ENCODE measurements around the gene SEMA7A. TPM values are rescaled to one million over a fixed set of nuclear protein-coding genes. Genes with fewer than 3 reads are reported as not detected.

Gene SEMA7A
- total and polyA plus RNA-seq, 4 experiments from 2014 or later = 0.10 to 1.9 (median 1.2) TPM; not detected in 1

DNA sequence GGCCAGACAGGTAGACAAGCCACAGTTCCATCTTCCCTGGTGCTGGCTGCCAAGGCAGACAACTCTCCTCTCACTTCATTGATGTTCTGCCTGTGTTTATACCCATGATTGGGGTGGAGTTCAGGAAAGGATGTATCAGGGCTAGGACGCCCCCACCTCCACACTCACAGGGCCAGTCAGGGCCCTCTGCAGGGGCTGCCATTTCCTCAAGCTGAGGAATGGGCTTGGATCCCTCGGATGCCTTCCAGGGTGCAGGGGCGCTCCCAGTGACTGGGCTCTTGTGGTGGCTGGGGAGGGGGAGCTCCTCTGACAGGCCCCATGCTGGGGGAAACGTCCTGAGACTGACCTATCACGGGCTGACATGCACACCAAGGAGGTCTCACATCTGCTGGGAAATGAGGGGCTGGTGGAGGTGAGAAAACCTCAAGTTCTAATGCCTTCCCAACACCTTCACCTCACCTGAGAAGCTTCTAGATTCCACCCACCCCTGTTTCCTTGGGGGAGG, 31.4 kb downstream of the SEMA7A start:
- Histone ChIP-seq H3K4me3 (ENCODE audit: low read length in 2 of 2) (no peak overlapping the region), H3K4me1 (ENCODE audit: insufficient read depth, low read length) (peaks cover 47% of the 10 kb centered on the region), H3K36me3 (ENCODE audit: insufficient read depth, low read length) (no peaks in the 10 kb centered on the region), H3K9me3 (ENCODE audit: control insufficient read depth in 1 of 2, low read length in 2 of 2) (no peaks in the 10 kb centered on the region), H3K27me3 (ENCODE audit: insufficient read depth, low read length) (no peaks in the 10 kb centered on the region), H3K27ac (ENCODE audit: low read depth, low read length) (no peak overlapping the region)
- ChIA-PET CTCF (ENCODE audit: partially characterized antibody) (interaction anchor here (1.2 to 2.6 kb wide), 4 partner anchors 24 to 230 kb away, joined by 3 to 8 read pairs (median 6); no protein-coding TSS in a partner anchor), POLR2A (ENCODE audit: partially characterized antibody) (interaction anchor here (1.0 to 1.9 kb wide), 4 partner anchors 29 to 58 kb away, joined by 3 to 6 read pairs (median 4); partner anchors contain the start of gene SEMA7A)
- Mint-ChIP-seq H3K27ac (peak overlapping the region in 6 of 7 donors; percentile 5 to 50 (median 14)), H3K4me1 (peaks cover 23 to 41% (median 37%) of the 10 kb centered on the region in 4 donors), H3K36me3 (no peaks in the 10 kb centered on the region), H3K27me3 (no peaks in the 10 kb centered on the region), H3K9me3 (no peaks in the 10 kb centered on the region), H3K4me3 (peak overlapping the region in 6 of 8 donors; percentile 2 to 66 (median 50))
- intact Hi-C loops (cut with micrococcal nuclease) = no loop called here
- no peak for DNase-seq

DNA sequence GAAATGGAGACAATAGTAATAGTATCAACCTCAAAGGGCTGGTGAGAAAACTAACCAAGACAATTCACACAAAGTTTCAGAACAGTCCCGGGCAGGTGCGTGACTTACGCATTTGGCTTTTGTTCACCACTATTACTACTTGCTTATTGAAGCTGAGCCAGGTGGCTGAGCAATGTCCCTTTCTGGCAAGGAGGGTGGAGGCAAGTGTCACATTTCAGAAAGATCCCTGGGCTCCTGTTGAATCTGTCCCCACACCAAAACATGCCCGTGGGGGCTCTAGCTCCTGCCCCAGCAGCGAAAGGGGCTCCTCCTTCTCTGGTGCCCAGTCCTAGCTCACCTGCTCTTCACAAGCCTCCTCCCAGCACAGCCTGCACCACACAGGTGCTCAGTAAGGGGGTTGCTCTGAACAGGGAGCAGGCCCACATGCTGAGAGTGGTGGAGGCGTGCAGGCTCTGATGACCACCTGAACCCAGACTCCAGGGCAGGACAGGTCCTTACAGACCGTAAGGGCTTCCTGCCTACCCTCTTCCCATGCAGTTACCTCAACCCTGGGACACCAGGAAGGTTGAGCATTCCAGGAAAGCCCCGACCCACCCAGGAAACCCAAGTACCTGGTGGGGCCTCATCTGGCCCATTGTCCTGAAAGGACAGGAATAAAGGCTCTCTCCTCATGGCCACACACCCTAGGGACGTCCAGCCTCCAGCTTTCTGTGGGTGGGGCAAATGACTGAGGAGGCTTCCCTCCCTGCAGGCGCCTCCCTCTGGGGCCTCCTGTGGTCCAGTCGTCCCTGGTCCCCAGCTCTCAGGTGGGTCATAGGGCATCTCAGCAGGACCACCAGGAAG, 32.6 kb downstream of the SEMA7A start:
- H3K36me3 Mint-ChIP-seq = no peaks in the 10 kb centered on the region
- Histone ChIP-seq H3K4me1 (ENCODE audit: insufficient read depth, low read length) (peaks cover 47% of the 10 kb centered on the region), H3K36me3 (ENCODE audit: insufficient read depth, low read length) (no peaks in the 10 kb centered on the region), H3K27me3 (ENCODE audit: insufficient read depth, low read length) (no peaks in the 10 kb centered on the region), H3K4me3 (ENCODE audit: low read length in 2 of 2) (no peak overlapping the region), H3K27ac (ENCODE audit: low read depth, low read length) (no peak overlapping the region), H3K9me3 (ENCODE audit: control insufficient read depth in 1 of 2, low read length in 2 of 2) (no peaks in the 10 kb centered on the region)
- H3K4me1 Mint-ChIP-seq = peaks cover 23 to 41% (median 37%) of the 10 kb centered on the region in 4 donors
- H3K9me3 Mint-ChIP-seq = no peaks in the 10 kb centered on the region
- CTCF ChIA-PET (ENCODE audit: partially characterized antibody) = interaction anchor here (0.6 to 1.4 kb wide), 3 partner anchors 16 to 61 kb away, joined by 3 read pairs; no protein-coding TSS in a partner anchor
- POLR2A ChIA-PET (ENCODE audit: partially characterized antibody) = interaction anchor here (0.6 to 2.6 kb wide), 2 partner anchors 8 to 17 kb away, joined by 3 to 10 read pairs; no protein-coding TSS in a partner anchor
- intact Hi-C loops (cut with micrococcal nuclease) = no loop called here
- DNase-seq = no peak
- peak overlapping the region in 2 of 8 donors; percentile 17 to 20 for H3K4me3 Mint-ChIP-seq
- peak overlapping the region in 4 of 7 donors; percentile 9 to 76 (median 18) for H3K27ac Mint-ChIP-seq
- no peaks in the 10 kb centered on the region for H3K27me3 Mint-ChIP-seq

DNA sequence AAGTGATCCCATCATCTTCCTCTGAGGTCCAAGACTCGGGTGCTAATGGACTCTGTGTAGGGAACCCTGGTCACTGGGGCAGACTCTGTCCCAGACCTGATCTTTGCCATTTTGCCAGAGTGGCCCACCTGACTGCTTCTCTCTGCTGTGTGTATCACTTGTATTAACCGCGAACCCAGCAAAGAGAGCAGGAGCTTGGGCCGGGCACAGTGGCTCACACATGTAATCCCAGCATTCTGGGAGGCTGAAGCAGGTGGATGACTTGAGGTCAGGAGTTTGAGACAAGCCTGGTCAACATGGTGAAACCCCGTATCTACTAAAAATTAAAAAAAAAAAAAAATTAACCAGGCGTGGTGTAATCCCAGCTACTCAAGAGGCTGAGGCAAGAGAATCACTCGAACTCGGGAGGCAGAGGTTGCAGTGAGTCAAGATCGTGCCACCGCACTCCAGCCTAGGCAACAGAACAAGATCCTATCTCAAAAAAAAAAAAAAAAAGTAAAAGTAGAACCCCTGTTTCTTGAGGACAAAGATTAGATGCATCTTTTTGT, 33.4 kb downstream of the SEMA7A start:
- H3K27ac Mint-ChIP-seq = peak overlapping the region in 3 of 7 donors; percentile 13 to 46 (median 22)
- peak overlapping the region in 1 of 8 donors; percentile 20 for H3K4me3 Mint-ChIP-seq
- no peaks in the 10 kb centered on the region for H3K36me3 Mint-ChIP-seq
- ChIA-PET POLR2A (ENCODE audit: partially characterized antibody) (interaction anchor here (0.6 to 2.6 kb wide), 3 partner anchors 9 to 60 kb away, joined by 3 to 10 read pairs (median 3); partner anchors contain the start of gene UBL7), CTCF (ENCODE audit: partially characterized antibody) (interaction anchor here (0.7 to 1.4 kb wide), 2 partner anchors 15 to 24 kb away, joined by 3 read pairs; no protein-coding TSS in a partner anchor)
- no peak overlapping the region for H3K27ac ChIP-seq (ENCODE audit: low read depth, low read length)
- H3K9me3 ChIP-seq (ENCODE audit: control insufficient read depth in 1 of 2, low read length in 2 of 2) = no peaks in the 10 kb centered on the region
- intact Hi-C loops (cut with micrococcal nuclease) = no loop called here
- H3K4me3 ChIP-seq (ENCODE audit: low read length in 2 of 2) = no peak overlapping the region
- H3K36me3 ChIP-seq (ENCODE audit: insufficient read depth, low read length) = no peaks in the 10 kb centered on the region
- peaks cover 23 to 41% (median 37%) of the 10 kb centered on the region in 4 donors for H3K4me1 Mint-ChIP-seq
- DNase-seq = no peak
- H3K27me3 Mint-ChIP-seq = no peaks in the 10 kb centered on the region
- H3K4me1 ChIP-seq (ENCODE audit: insufficient read depth, low read length) = peaks cover 47% of the 10 kb centered on the region
- H3K9me3 Mint-ChIP-seq = no peaks in the 10 kb centered on the region
- no peaks in the 10 kb centered on the region for H3K27me3 ChIP-seq (ENCODE audit: insufficient read depth, low read length)

DNA sequence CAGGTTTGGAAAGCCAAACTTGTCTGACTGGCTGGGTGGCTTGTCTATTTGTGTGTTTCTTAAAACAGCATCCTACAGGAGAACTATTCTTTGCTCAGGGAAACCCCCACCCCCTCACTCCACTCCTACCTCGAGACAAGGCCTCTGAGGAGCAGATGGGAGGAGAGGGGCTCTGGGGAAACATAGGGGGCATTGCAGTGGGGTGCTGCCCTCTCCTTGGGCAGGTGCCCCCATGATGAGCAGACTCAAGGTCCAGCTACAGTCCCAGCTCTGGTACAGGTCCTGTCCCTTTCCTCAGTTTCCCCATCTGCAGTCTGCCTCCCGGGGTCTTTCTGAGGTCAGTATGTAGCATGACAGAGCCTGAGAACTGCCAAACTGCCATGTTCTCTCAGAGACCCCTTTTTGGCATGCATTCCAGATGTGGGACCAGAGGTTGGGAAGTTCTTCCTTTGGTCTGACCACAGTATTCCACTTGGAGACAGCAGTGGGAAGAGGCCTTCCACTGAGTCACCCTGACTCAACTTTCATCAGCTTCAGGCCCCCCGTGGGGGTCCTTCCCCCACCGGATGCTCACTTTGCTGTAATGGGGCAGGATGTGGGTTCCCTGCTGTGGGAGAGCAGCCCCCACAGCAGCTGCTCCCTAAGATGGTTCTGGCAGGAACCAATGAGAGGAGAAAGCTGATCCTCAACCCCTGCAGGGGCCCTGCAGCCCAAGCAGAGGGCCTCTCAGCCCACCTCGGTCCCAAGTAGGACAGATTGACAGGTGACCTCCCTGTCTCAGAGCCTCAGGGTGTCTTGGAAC, 34.0 kb downstream of the SEMA7A start:
- Mint-ChIP-seq H3K36me3 (no peaks in the 10 kb centered on the region), H3K27me3 (no peaks in the 10 kb centered on the region), H3K9me3 (no peaks in the 10 kb centered on the region), H3K4me1 (peaks cover 23 to 41% (median 37%) of the 10 kb centered on the region in 4 donors), H3K4me3 (no peak overlapping the region), H3K27ac (no peak overlapping the region)
- peaks cover 47% of the 10 kb centered on the region for H3K4me1 ChIP-seq (ENCODE audit: insufficient read depth, low read length)
- H3K4me3 ChIP-seq (ENCODE audit: low read length in 2 of 2) = no peak overlapping the region
- DNase-seq = peak in 1 of 5 donors; percentile 5
- intact Hi-C loops (cut with micrococcal nuclease) = no loop called here
- POLR2A ChIA-PET (ENCODE audit: partially characterized antibody) = interaction anchor here (1.2 to 2.6 kb wide), 2 partner anchors 15 to 61 kb away, joined by 3 to 10 read pairs; partner anchors contain the start of gene UBL7
- CTCF ChIA-PET (ENCODE audit: partially characterized antibody) = interaction anchor here (0.7 to 1.3 kb wide), 2 partner anchors 15 to 17 kb away, joined by 3 to 6 read pairs; no protein-coding TSS in a partner anchor
- H3K27ac ChIP-seq (ENCODE audit: low read depth, low read length) = no peak overlapping the region
- no peaks in the 10 kb centered on the region for H3K36me3 ChIP-seq (ENCODE audit: insufficient read depth, low read length)
- H3K9me3 ChIP-seq (ENCODE audit: control insufficient read depth in 1 of 2, low read length in 2 of 2) = no peaks in the 10 kb centered on the region
- H3K27me3 ChIP-seq (ENCODE audit: insufficient read depth, low read length) = no peaks in the 10 kb centered on the region

DNA sequence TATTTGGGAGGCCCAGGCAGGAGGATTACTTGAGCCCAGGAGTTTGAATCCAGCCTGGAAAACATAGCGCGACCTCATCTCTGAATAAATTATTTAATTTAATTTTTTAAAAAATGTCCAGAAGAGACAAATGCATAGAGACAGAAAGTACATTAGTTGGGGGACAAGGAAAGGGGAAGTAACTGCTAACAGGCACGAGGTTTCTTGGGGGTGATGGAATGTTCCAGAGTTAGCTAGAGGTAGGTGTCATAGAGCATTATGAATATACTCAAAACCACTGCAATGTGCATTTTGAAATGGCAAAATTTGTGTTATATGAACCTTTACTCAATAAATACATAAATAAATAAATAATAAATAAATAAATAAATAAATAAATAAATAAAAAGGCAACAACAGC, 34.7 kb downstream of the SEMA7A start:
- intact Hi-C loops (cut with micrococcal nuclease) = no loop called here
- CTCF ChIA-PET (ENCODE audit: partially characterized antibody) = interaction anchor here (1.3 kb wide), 1 partner anchor 17 kb away, joined by 6 read pairs; no protein-coding TSS in a partner anchor

DNA sequence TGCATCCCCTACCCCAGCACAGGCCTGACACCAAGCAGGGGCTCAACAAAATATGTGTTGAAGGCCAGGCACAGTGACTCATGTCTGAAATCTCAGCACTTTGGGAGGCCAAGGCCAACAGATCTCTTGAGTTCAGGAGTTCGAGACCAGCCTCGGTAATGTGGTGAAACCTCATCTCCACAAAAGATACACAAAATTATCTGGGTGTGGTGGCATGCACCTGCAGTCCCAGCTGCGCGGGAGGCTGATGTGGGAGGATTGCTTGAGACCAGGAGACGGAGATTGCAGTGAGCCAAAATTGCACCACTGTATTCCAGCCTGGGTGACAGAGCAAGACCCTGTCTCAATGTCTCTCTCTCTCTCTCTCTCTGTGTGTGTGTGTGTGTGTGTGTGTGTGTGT, 35.6 kb downstream of the SEMA7A start:
- H3K4me1 ChIP-seq (ENCODE audit: insufficient read depth, low read length) = peaks cover 38% of the 10 kb centered on the region
- CTCF ChIA-PET (ENCODE audit: partially characterized antibody) = no interaction called here
- intact Hi-C loops (cut with micrococcal nuclease) = no loop called here
- no peaks in the 10 kb centered on the region for H3K9me3 ChIP-seq (ENCODE audit: control insufficient read depth in 1 of 2, low read length in 2 of 2)
- H3K4me3 ChIP-seq (ENCODE audit: low read length in 2 of 2) = no peak overlapping the region
- Mint-ChIP-seq H3K27ac (peak overlapping the region in 2 of 7 donors; percentile 47 to 88), H3K4me3 (no peak overlapping the region), H3K36me3 (no peaks in the 10 kb centered on the region), H3K9me3 (no peaks in the 10 kb centered on the region), H3K27me3 (no peaks in the 10 kb centered on the region), H3K4me1 (peaks cover 22 to 33% (median 32%) of the 10 kb centered on the region in 4 donors)
- H3K27me3 ChIP-seq (ENCODE audit: insufficient read depth, low read length) = no peaks in the 10 kb centered on the region
- POLR2A ChIA-PET (ENCODE audit: partially characterized antibody) = interaction anchor here (2.6 kb wide), 1 partner anchor 14 kb away, joined by 10 read pairs; no protein-coding TSS in a partner anchor
- no peaks in the 10 kb centered on the region for H3K36me3 ChIP-seq (ENCODE audit: insufficient read depth, low read length)
- no peak overlapping the region for H3K27ac ChIP-seq (ENCODE audit: low read depth, low read length)
- no peak for DNase-seq

More for the DNA sequence above, 34.7 kb downstream of the SEMA7A start:
- Mint-ChIP-seq H3K36me3 (no peaks in the 10 kb centered on the region), H3K4me1 (peaks cover 23 to 41% (median 37%) of the 10 kb centered on the region in 4 donors), H3K27ac (no peak overlapping the region), H3K27me3 (no peaks in the 10 kb centered on the region), H3K9me3 (no peaks in the 10 kb centered on the region), H3K4me3 (no peak overlapping the region)
- POLR2A ChIA-PET (ENCODE audit: partially characterized antibody) = interaction anchor here (2.6 kb wide), 1 partner anchor 15 kb away, joined by 10 read pairs; no protein-coding TSS in a partner anchor
- peaks cover 47% of the 10 kb centered on the region for H3K4me1 ChIP-seq (ENCODE audit: insufficient read depth, low read length)
- no peak for DNase-seq
- no peak overlapping the region for H3K4me3 ChIP-seq (ENCODE audit: low read length in 2 of 2)
- no peaks in the 10 kb centered on the region for H3K36me3 ChIP-seq (ENCODE audit: insufficient read depth, low read length)
- H3K9me3 ChIP-seq (ENCODE audit: control insufficient read depth in 1 of 2, low read length in 2 of 2) = no peaks in the 10 kb centered on the region
- H3K27ac ChIP-seq (ENCODE audit: low read depth, low read length) = no peak overlapping the region
- H3K27me3 ChIP-seq (ENCODE audit: insufficient read depth, low read length) = no peaks in the 10 kb centered on the region
